SHP77 (cell line): Measurements from ENCODE around the gene NLGN4X.

ENCODE experiments used
- DNase-seq, 2 experiments: peaks; one replicate each; lab custom pipeline; 2025; lab: John Stamatoyannopoulos, UW

Gene NLGN4X

GRCh38 chrX:6151971-6152370 is 76.7 kb downstream of the NLGN4X start:
- no peak for DNase-seq

- DNase-seq: no peak
Measured at GRCh38 chrX:6149060-6149872, 79.4 kb downstream of the NLGN4X start.

- no peak for DNase-seq
Measured at GRCh38 chrX:6134255-6134654, 94.4 kb downstream of the NLGN4X start.

GRCh38 chrX:6132970-6133369 is 95.7 kb downstream of the NLGN4X start:
- DNase-seq: no peak

GRCh38 chrX:6131287-6131686 is 97.4 kb downstream of the NLGN4X start:
- no peak for DNase-seq

- DNase-seq: no peak
Measured at GRCh38 chrX:6129195-6129594, 99.5 kb downstream of the NLGN4X start.

GRCh38 chrX:6120329-6120728 is 108.3 kb downstream of the NLGN4X start:
- DNase-seq: no peak

- no peak for DNase-seq
Measured at GRCh38 chrX:6095469-6095868, 133.2 kb downstream of the NLGN4X start.

- no peak for DNase-seq
Measured at GRCh38 chrX:6074532-6074931, 154.1 kb downstream of the NLGN4X start.

GRCh38 chrX:6071731-6072130 is 156.9 kb downstream of the NLGN4X start:
- no peak for DNase-seq

- no peak for DNase-seq
Measured at GRCh38 chrX:6067600-6067999, 161.1 kb downstream of the NLGN4X start.

- no peak for DNase-seq
Measured at GRCh38 chrX:6053141-6053540, 175.5 kb downstream of the NLGN4X start.

- DNase-seq: no peak
Measured at GRCh38 chrX:6052111-6052745, 176.4 kb downstream of the NLGN4X start.

- no peak for DNase-seq
Measured at GRCh38 chrX:6049132-6049531, 179.5 kb downstream of the NLGN4X start.

GRCh38 chrX:6041630-6042029 is 187.0 kb downstream of the NLGN4X start:
- no peak for DNase-seq

- DNase-seq: no peak
Measured at GRCh38 chrX:6029014-6029413, 199.7 kb downstream of the NLGN4X start.

GRCh38 chrX:6026980-6027379 is 201.7 kb downstream of the NLGN4X start:
- DNase-seq: no peak

GRCh38 chrX:6026429-6026828 is 202.2 kb downstream of the NLGN4X start:
- DNase-seq: no peak

- DNase-seq: no peak
Measured at GRCh38 chrX:6024204-6024603, 204.5 kb downstream of the NLGN4X start.

GRCh38 chrX:6021316-6022091 is 207.2 kb downstream of the NLGN4X start:
- peak in 1 of 2 experiments; percentile 4 for DNase-seq

- DNase-seq: no peak
Measured at GRCh38 chrX:6019076-6019475, 209.6 kb downstream of the NLGN4X start.

GRCh38 chrX:6015423-6015822 is 213.2 kb downstream of the NLGN4X start:
- no peak for DNase-seq

GRCh38 chrX:6012357-6012756 is 216.3 kb downstream of the NLGN4X start:
- no peak for DNase-seq
